HUES48 (cell line): ENCODE data around the gene LIPF.

ENCODE experiments used
- H3K27ac ChIP-seq: one replicate; pipeline ENCODE4 v1.7.0; 2013; ENCODE audit warnings: low read depth, low read length, inconsistent platforms
- H3K27me3 ChIP-seq: 2 replicates; pipeline ENCODE4 v1.6.1; 2013; ENCODE audit warnings: mild to moderate bottlenecking, low read length; ENCODE audit not compliant: control insufficient read depth, insufficient read depth
- H3K36me3 ChIP-seq: 2 replicates; pipeline ENCODE4 v1.6.1; 2013; ENCODE audit warnings: low read length; ENCODE audit not compliant: control insufficient read depth, insufficient read depth
- H3K4me1 ChIP-seq: 2 replicates; pipeline ENCODE4 v1.6.1; 2013; ENCODE audit warnings: mild to moderate bottlenecking, low read length; ENCODE audit not compliant: control insufficient read depth, insufficient read depth
- H3K4me3 ChIP-seq: 2 replicates; pipeline ENCODE4 v1.5.1; 2013; ENCODE audit warnings: mild to moderate bottlenecking, low read depth, low read length
- H3K9ac ChIP-seq: 2 replicates; pipeline ENCODE4 v1.6.1; 2013; ENCODE audit warnings: mild to moderate bottlenecking, low read depth, low read length, moderate library complexity
- H3K9me3 ChIP-seq: 2 replicates; pipeline ENCODE4 v1.6.1; 2013; ENCODE audit warnings: low read length; ENCODE audit not compliant: control insufficient read depth, insufficient read depth

Gene LIPF

DNA sequence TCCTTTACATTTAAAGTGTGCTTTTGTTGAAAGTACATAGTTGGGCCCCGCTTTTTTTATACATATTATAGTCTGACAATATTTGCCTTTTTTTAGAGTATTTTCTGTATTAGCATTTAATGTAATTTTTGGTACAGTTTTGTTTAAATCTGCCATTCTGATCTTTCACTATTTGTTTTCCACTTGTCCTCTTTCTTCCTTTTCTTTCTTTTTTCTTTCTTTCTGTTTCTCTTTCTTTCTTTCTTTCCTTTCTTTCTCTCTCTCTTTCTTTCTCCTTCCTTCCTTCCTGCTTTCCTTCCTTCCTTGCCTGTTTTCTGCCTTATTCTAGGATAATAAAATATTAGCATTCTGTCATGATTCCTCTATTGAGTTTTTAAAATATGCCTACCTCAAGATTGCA lies 51.3 kb downstream of the LIPF start:
- Histone ChIP-seq H3K4me1 (no peaks in the 10 kb centered on the region), H3K9me3 (no peaks in the 10 kb centered on the region), H3K27me3 (peaks cover 10% of the 10 kb centered on the region), H3K27ac (no peak overlapping the region), H3K4me3 (no peak overlapping the region), H3K36me3 (no peaks in the 10 kb centered on the region), H3K9ac (no peak overlapping the region)

DNA sequence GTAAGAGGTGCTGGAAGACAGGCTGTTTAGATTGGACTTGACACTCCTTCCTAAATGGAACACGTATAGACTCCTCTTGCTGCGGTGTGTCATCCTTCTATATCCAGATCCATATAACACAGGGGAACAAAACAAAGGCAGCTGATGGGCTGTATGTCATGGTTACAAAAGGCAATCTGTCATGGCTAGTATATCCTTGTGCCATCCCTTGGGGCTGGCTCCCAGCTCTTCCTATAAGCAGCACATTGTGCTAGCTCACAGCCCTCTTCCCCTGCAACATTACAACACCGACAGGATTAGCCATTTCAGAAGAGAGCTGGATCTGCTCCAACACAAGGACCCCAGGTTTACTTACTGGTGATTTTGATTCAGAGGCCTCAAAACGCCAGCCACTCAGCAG lies 57.1 kb downstream of the LIPF start:
- peaks cover 2% of the 10 kb centered on the region for H3K27me3 ChIP-seq
- H3K27ac ChIP-seq: no peak overlapping the region
- no peaks in the 10 kb centered on the region for H3K36me3 ChIP-seq
- no peaks in the 10 kb centered on the region for H3K4me1 ChIP-seq
- H3K9ac ChIP-seq: no peak overlapping the region
- H3K4me3 ChIP-seq: no peak overlapping the region
- H3K9me3 ChIP-seq: no peaks in the 10 kb centered on the region

DNA sequence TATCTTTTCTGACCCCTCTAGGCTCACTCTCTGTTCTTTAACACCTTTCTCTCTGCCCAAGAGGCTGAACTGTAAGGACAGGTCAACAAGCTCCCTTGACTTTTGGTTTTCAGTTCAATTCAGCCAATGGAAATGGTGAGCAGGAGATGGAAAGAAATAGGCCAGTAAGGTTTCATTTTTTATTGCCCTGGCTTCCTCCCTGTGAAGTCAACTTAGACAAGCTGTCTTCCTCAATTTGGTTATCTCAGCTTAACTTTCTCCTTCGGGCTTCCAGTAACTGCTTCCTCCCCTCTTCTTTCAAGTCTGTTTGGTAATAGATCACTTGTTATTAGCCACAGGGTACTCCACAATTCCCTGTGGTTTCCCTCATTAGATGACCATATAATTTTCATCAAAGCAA lies 61.6 kb downstream of the LIPF start:
- peaks cover 18% of the 10 kb centered on the region for H3K27me3 ChIP-seq
- no peak overlapping the region for H3K27ac ChIP-seq
- H3K36me3 ChIP-seq: no peaks in the 10 kb centered on the region
- no peaks in the 10 kb centered on the region for H3K4me1 ChIP-seq
- H3K4me3 ChIP-seq: no peak overlapping the region
- H3K9ac ChIP-seq: no peak overlapping the region
- no peaks in the 10 kb centered on the region for H3K9me3 ChIP-seq

DNA sequence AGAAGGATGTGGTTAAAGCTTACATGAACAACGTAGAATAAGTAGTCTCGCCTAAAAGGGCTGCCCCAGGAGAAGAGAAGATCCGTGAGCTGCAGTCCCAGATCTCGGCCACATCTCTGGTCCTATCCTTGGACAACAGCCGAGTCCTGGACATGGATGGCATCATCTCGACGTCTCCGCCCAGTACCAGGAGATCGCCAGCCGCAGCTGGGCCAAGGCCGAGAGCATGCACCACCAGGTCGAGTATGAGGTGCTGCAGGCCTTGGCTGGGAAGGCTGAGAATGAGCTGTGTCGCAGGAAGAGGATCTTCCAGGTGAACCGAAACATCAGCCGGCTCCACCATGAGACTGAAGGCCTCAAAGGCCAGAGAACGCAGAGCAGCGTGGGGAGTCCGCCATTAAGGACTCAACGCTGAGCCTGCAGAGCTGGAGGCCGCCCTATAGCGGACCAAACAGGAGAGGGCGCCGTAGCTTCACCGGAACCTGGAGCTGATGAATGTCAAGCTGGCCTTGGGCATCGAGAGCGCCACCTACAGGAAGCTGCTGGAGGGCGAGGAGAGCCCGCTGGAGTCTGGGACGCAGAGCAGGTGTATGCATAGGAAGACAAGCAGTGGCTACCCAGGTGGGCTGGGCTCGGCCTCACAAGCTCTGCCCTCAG lies 64.0 kb downstream of the LIPF start:
- Histone ChIP-seq H3K36me3 (no peaks in the 10 kb centered on the region), H3K9ac (no peak overlapping the region), H3K4me3 (no peak overlapping the region), H3K9me3 (no peaks in the 10 kb centered on the region), H3K27me3 (peaks cover 18% of the 10 kb centered on the region), H3K27ac (no peak overlapping the region), H3K4me1 (peaks cover 11% of the 10 kb centered on the region; the same call in 1 of the 2 replicates)
